AG09319 (cell line): Measurements from ENCODE around the gene PRMT7.

Source experiments
- DNase-seq: peaks from one replicate; pipeline ENCODE4 v3.0.0-alpha.2; 2010; ENCODE audit warnings: low read depth; ENCODE audit errors: extremely low read depth
- TF ChIP-seq, protein P1 (sequence below): IDR thresholded peaks from 2 replicates; pipeline ENCODE4 v1.5.1; 2011; ENCODE audit warnings: low read depth, mild to moderate bottlenecking, inconsistent platforms, low read length, moderate library complexity

Gene PRMT7

GRCh38 chr16:68356249-68356918 is 45.6 kb downstream of the PRMT7 start:
- TF ChIP-seq, protein P1, sequence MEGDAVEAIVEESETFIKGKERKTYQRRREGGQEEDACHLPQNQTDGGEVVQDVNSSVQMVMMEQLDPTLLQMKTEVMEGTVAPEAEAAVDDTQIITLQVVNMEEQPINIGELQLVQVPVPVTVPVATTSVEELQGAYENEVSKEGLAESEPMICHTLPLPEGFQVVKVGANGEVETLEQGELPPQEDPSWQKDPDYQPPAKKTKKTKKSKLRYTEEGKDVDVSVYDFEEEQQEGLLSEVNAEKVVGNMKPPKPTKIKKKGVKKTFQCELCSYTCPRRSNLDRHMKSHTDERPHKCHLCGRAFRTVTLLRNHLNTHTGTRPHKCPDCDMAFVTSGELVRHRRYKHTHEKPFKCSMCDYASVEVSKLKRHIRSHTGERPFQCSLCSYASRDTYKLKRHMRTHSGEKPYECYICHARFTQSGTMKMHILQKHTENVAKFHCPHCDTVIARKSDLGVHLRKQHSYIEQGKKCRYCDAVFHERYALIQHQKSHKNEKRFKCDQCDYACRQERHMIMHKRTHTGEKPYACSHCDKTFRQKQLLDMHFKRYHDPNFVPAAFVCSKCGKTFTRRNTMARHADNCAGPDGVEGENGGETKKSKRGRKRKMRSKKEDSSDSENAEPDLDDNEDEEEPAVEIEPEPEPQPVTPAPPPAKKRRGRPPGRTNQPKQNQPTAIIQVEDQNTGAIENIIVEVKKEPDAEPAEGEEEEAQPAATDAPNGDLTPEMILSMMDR: no peak
- no peak for DNase-seq

- TF ChIP-seq, protein P1: no peak
- no peak for DNase-seq
These were observed 46.1 kb downstream of the PRMT7 start for GRCh38 chr16:68356919-68357286.

DNA sequence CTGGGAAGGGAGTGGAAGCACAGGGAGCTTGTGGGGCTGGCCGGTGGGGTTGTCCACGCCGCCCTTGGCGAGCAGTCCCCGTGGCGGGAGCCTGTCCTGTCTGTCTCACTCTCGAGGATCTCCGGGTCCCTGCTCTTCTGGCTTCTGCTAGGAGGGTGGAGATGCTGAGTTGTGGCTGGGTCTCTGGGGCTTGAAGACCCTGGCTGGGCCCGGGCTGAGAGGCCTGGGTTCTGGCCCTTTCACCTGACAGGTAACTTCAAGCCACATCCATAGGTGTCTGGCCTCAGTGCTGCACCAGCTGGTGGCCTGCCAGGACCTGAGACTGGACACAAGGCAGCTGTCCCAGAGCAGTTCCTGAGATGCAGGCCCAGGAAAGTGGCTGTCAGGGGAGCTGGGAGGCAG is 46.7 kb downstream of the PRMT7 start:
- TF ChIP-seq, protein P1: no peak
- DNase-seq: no peak

GRCh38 chr16:68357923-68358322 is 47.1 kb downstream of the PRMT7 start:
- TF ChIP-seq, protein P1: no peak
- no peak for DNase-seq

DNA sequence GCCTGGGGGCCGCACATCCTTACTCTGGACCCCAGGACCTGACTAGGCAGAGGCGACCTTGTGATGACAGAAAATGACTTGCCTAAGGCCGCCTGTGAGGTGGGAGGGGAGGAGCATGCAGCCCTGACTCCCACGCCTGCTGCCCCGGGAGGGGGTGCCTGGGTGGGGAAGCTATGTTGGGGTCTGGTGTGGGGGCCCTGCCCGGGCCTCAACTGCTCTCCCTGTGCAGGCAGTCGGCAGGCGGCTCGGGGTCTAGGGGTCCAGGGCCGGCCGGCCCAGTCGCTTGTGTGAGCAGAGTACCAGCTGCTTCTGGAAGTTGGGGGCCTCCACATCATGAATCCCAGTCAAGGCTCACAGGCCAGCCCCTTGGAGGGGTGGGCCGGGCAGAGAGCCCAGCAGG is 48.1 kb downstream of the PRMT7 start:
- TF ChIP-seq, protein P1: no peak

DNA sequence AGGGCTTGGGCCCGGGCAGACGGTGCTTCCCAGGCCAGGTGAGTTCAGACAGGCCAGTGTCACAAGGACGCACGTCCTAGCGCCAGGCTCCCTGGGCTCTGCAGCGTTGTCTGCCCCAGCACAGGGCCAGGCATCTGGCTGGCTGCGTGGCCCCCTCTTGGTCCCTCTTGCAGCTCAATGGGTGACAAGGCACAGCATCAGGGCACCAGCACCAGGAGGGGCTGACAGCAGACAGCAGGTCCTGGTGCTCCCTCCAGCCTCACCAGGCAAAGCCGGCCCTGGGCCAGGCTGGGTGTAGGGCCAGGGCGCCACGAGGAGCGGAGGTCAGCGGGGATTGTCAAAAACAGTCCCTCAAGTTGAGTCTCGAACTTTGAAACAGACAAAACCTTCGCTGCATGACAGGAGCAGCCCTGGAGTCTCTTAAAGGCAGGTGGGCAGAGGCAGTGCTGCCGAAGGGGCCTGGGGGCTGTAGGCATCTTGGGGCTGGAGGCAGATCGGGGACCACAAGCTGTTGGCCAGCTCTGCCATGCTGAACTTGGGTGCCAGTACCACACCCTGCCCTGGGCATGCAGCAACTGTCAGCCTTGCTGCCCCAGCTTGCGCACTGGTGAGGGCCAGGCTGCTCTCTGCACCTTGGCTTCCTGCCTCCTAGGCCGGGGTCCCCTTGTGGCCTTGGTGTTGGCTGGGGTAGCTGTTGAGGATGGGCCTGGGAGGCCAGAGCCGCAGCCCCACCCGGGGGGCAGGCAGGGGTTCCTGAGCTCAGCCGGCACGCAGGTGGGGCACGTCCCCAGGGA is 48.8 kb downstream of the PRMT7 start:
- no peak for DNase-seq
- TF ChIP-seq, protein P1: no peak

More for the DNA sequence above, 48.1 kb downstream of the PRMT7 start:
- DNase-seq: no peak

DNA sequence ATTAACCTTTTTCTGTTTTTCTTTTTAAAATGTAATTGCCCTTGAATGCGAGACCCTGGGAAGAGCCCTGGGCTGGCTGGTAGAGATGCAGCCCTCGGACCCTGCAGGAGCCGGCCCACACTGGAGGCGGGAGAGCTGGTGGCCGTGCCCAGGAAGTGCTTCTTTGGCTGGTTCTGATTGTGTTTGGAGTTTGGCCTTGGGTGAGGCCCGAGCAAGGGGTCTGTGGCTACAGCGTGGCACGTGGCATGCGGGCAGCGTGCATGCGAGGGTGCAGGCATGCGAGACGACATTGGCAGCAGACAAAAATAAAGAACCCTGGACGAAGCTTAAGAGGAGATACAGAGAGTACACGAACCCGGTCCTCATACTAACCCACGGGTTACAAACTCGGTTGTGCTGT is 49.7 kb downstream of the PRMT7 start:
- DNase-seq: no peak
- TF ChIP-seq, protein P1: no peak
